Measurements from ENCODE around the gene PDILT.

Gene PDILT

DNA sequence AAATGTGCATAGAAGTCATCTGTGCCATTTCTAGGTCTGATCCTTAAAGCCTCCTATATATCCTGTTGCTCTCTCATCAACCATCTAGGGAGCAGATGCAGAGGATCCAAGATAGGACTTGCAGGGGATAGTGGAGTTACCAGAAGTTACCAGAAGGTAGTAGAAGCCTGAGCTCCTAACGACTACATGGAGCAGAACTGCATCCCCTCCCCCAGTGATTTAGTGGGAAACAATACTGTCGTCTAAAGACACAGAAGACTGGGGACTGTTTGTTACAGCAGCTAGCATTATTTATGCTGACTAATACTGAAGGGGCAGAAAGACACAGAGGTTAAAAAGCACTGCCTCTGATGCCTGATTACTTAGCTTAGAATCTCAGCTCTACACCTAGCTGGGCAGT lies 93.0 kb downstream of the PDILT start:
- no peaks in the 10 kb centered on the region for H3K4me1 ChIP-seq (ENCODE audit: control insufficient read depth, insufficient read depth, low read length)
- ChIA-PET CTCF (interaction anchor here (1.3 to 4.3 kb wide), 2 partner anchors 11 to 404 kb away, joined by 4 to 26 read pairs; no protein-coding TSS in a partner anchor), POLR2A (no interaction called here)
- no peak overlapping the region for H3K27ac ChIP-seq (ENCODE audit: extremely low read depth, low read depth, low read length)
- no peaks in the 10 kb centered on the region for H3K36me3 ChIP-seq (ENCODE audit: control insufficient read depth in 2 of 2, insufficient read depth in 1 of 2, low read length in 2 of 2)
- no peaks in the 10 kb centered on the region for H3K9me3 ChIP-seq (ENCODE audit: control insufficient read depth, insufficient read depth, low read depth, low read length)
- TF ChIP-seq, protein P1, sequence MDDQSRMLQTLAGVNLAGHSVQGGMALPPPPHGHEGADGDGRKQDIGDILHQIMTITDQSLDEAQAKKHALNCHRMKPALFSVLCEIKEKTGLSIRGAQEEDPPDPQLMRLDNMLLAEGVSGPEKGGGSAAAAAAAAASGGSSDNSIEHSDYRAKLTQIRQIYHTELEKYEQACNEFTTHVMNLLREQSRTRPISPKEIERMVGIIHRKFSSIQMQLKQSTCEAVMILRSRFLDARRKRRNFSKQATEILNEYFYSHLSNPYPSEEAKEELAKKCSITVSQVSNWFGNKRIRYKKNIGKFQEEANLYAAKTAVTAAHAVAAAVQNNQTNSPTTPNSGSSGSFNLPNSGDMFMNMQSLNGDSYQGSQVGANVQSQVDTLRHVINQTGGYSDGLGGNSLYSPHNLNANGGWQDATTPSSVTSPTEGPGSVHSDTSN (CRISPR knock-in tag; IDR thresholded peaks at IDR 0.05), result no peak
- TF ChIP-seq ZNF426 (tag by site-specific recombination; IDR thresholded peaks at IDR 0.05) (no peak), ZNF837 (tag by site-specific recombination; IDR thresholded peaks at IDR 0.05) (no peak)
- TF ChIP-seq, protein P2, sequence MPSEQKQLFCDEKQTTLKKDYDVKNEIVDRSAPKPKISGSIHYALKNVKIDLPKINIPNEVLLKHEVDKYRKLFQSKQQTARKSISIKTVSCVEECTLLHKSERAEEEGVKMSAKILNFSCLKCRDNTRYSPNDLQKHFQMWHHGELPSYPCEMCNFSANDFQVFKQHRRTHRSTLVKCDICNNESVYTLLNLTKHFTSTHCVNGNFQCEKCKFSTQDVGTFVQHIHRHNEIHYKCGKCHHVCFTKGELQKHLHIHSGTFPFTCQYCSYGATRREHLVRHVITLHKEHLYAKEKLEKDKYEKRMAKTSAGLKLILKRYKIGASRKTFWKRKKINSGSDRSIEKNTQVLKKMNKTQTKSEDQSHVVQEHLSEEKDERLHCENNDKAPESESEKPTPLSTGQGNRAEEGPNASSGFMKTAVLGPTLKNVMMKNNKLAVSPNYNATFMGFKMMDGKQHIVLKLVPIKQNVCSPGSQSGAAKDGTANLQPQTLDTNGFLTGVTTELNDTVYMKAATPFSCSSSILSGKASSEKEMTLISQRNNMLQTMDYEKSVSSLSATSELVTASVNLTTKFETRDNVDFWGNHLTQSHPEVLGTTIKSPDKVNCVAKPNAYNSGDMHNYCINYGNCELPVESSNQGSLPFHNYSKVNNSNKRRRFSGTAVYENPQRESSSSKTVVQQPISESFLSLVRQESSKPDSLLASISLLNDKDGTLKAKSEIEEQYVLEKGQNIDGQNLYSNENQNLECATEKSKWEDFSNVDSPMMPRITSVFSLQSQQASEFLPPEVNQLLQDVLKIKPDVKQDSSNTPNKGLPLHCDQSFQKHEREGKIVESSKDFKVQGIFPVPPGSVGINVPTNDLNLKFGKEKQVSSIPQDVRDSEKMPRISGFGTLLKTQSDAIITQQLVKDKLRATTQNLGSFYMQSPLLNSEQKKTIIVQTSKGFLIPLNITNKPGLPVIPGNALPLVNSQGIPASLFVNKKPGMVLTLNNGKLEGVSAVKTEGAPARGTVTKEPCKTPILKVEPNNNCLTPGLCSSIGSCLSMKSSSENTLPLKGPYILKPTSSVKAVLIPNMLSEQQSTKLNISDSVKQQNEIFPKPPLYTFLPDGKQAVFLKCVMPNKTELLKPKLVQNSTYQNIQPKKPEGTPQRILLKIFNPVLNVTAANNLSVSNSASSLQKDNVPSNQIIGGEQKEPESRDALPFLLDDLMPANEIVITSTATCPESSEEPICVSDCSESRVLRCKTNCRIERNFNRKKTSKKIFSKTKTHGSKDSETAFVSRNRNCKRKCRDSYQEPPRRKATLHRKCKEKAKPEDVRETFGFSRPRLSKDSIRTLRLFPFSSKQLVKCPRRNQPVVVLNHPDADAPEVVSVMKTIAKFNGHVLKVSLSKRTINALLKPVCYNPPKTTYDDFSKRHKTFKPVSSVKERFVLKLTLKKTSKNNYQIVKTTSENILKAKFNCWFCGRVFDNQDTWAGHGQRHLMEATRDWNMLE (tag by site-specific recombination; conservative IDR thresholded peaks at IDR 0.05; ENCODE audit: low read depth), result no peak
- H3K4me3 ChIP-seq (ENCODE audit: low read depth, low read length), result no peak overlapping the region

- TF ChIP-seq YY1 (tag by site-specific recombination; IDR thresholded peaks at IDR 0.05), result no peak
- TF ChIP-seq, protein P3, sequence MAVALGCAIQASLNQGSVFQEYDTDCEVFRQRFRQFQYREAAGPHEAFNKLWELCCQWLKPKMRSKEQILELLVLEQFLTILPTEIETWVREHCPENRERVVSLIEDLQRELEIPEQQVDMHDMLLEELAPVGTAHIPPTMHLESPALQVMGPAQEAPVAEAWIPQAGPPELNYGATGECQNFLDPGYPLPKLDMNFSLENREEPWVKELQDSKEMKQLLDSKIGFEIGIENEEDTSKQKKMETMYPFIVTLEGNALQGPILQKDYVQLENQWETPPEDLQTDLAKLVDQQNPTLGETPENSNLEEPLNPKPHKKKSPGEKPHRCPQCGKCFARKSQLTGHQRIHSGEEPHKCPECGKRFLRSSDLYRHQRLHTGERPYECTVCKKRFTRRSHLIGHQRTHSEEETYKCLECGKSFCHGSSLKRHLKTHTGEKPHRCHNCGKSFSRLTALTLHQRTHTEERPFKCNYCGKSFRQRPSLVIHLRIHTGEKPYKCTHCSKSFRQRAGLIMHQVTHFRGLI (tag by site-specific recombination; IDR thresholded peaks at IDR 0.05), result no peak
- no peak for TF ChIP-seq ZNF707 (tag by site-specific recombination; IDR thresholded peaks at IDR 0.05)
- no peak for TF ChIP-seq ZNF791 (tag by site-specific recombination; IDR thresholded peaks at IDR 0.05)
- TF ChIP-seq YY2 (tag by site-specific recombination; IDR thresholded peaks at IDR 0.05), result no peak
- no peak for TF ChIP-seq EGR2 (tag by site-specific recombination; IDR thresholded peaks at IDR 0.05; ENCODE audit: low read depth)
- TF ChIP-seq, protein P4, sequence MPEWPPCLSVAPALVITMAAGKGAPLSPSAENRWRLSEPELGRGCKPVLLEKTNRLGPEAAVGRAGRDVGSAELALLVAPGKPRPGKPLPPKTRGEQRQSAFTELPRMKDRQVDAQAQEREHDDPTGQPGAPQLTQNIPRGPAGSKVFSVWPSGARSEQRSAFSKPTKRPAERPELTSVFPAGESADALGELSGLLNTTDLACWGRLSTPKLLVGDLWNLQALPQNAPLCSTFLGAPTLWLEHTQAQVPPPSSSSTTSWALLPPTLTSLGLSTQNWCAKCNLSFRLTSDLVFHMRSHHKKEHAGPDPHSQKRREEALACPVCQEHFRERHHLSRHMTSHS (tag by site-specific recombination; IDR thresholded peaks at IDR 0.05), result no peak
- Histone ChIP-seq H3K36me3 (ENCODE audit: control insufficient read depth in 2 of 2, insufficient read depth in 1 of 2, low read length in 2 of 2) (no peaks in the 10 kb centered on the region), H3K4me3 (ENCODE audit: low read depth, low read length) (no peak overlapping the region), H3K9me3 (ENCODE audit: control insufficient read depth, insufficient read depth, low read depth, low read length) (no peaks in the 10 kb centered on the region), H3K4me1 (ENCODE audit: control insufficient read depth, insufficient read depth, low read length) (no peaks in the 10 kb centered on the region), H3K27ac (ENCODE audit: extremely low read depth, low read depth, low read length) (no peak overlapping the region)
- CTCF ChIA-PET, result interaction anchor here (1.3 to 4.3 kb wide), 3 partner anchors 10 to 403 kb away, joined by 4 to 26 read pairs (median 8); no protein-coding TSS in a partner anchor
- POLR2A ChIA-PET, result no interaction called here
Measured at GRCh38 chr16:20310421-20311395, 93.8 kb downstream of the PDILT start.

Measured in HEK293 (cell line).